B cell (primary cell): ENCODE data around the gene KIF26B. TPM values are rescaled to one million over a fixed set of nuclear protein-coding genes. Genes with fewer than 3 reads are reported as not detected.

Experiments used
- ATAC-seq: fragments of 200-7000 bp; cut with Tn5 transposase; one replicate; pipeline ENCODE4 v1.10.0; 2021; ENCODE audit warnings: low read depth, mild to moderate bottlenecking, moderate number of reproducible peaks, moderate library complexity
- CTCF ChIA-PET: fragments of 350-600 bp; sonication (Branson Sonifier 250); formaldehyde crosslinking; loops from one replicate; lab custom pipeline; 2021; ENCODE audit warnings: antibody characterized with exemption, inconsistent platforms; lab: Charles Lee
- POLR2A ChIA-PET: fragments of 350-600 bp; sonication (Branson Sonifier 250); formaldehyde crosslinking; loops from one replicate; lab custom pipeline; 2021; ENCODE audit warnings: antibody characterized with exemption; lab: Charles Lee
- DNase-seq: peaks from one replicate; pipeline ENCODE4 v3.0.0; 2013
- H2AFZ ChIP-seq: 2 replicates; pipeline ENCODE4 v1.6.1; 2012; ENCODE audit warnings: mild to moderate bottlenecking, low read depth, low read length; ENCODE audit not compliant: insufficient read depth, poor library complexity, severe bottlenecking
- H3K27ac ChIP-seq, 2 donors: 1 replicate in 1 of 2; 2 replicates in 1 of 2; pipeline ENCODE4 v1.5.1; 2012 to 2013; ENCODE audit warnings: low read length in 2 of 2, mild to moderate bottlenecking in 2 of 2, moderate library complexity in 1 of 2
- H3K27me3 ChIP-seq, 4 experiments: fragments of 200-600 bp in 1 of 4; sonication (generic) in 1 of 4; replicated peaks in 1 of 4; 1 replicate in 2 of 4; 2 replicates in 2 of 4; pipeline versions ENCODE4 v1.6.1 to v1.7.0; 2013 to 2016; ENCODE audit warnings: low read length in 3 of 4, mild to moderate bottlenecking in 2 of 4, mixed read lengths in 1 of 4, moderate library complexity in 1 of 4; ENCODE audit not compliant: insufficient read depth in 4 of 4, control insufficient read depth in 3 of 4; ENCODE audit errors: control extremely low read depth in 1 of 4
- H3K36me3 ChIP-seq, 2 experiments: replicated peaks in 1 of 2; 1 replicate in 1 of 2; 2 replicates in 1 of 2; pipeline versions ENCODE4 v1.6.1 to v1.7.1; 2013; ENCODE audit warnings: low read length in 1 of 2; ENCODE audit not compliant: insufficient read depth in 2 of 2, control insufficient read depth in 1 of 2; ENCODE audit errors: control extremely low read depth in 1 of 2, extremely low read depth in 1 of 2
- H3K4me1 ChIP-seq, 2 donors: fragments of 200-600 bp in 1 of 2; sonication (generic) in 1 of 2; 1 replicate in 1 of 2; 2 replicates in 1 of 2; pipeline versions ENCODE4 v1.5.1 to v1.6.1; 2013 to 2017; ENCODE audit warnings: low read length in 2 of 2; ENCODE audit not compliant: control insufficient read depth in 2 of 2, insufficient read depth in 2 of 2
- H3K4me2 ChIP-seq: replicated peaks from 2 replicates; pipeline ENCODE3; 2012; ENCODE audit warnings: mild to moderate bottlenecking, low read depth, low read length; ENCODE audit not compliant: poor library complexity, severe bottlenecking
- H3K4me3 ChIP-seq, 5 experiments: fragments of 200-600 bp in 1 of 5; sonication (generic) in 1 of 5; 1 replicate in 3 of 5; 2 replicates in 2 of 5; pipeline versions ENCODE4 v1.5.1 to v1.7.0; 2011 to 2016; ENCODE audit warnings: low read length in 4 of 5, mild to moderate bottlenecking in 4 of 5, low read depth in 2 of 5, control low read depth in 1 of 5, moderate library complexity in 1 of 5; ENCODE audit not compliant: insufficient read depth in 1 of 5; ENCODE audit errors: control extremely low read depth in 1 of 5, extremely low read depth in 1 of 5
- H3K79me2 ChIP-seq: fragments of 200-600 bp; sonication (generic); one replicate; pipeline ENCODE4 v1.6.0; 2016; ENCODE audit warnings: low read length; ENCODE audit not compliant: control insufficient read depth, insufficient read depth
- H3K9ac ChIP-seq: fragments of 200-600 bp; sonication (generic); 2 replicates; pipeline ENCODE4 v1.6.1; 2017; ENCODE audit warnings: mild to moderate bottlenecking, low read length, moderate library complexity
- H3K9me3 ChIP-seq, 3 donors: one replicate each; pipeline versions ENCODE4 v1.6.1 to v1.7.1; 2013; ENCODE audit warnings: low read length in 2 of 3; ENCODE audit not compliant: control insufficient read depth in 2 of 3, insufficient read depth in 1 of 3; ENCODE audit errors: control extremely low read depth in 1 of 3
- H4K20me1 ChIP-seq: 2 replicates; pipeline ENCODE4 v1.6.0; 2012; ENCODE audit warnings: mild to moderate bottlenecking, low read length; ENCODE audit not compliant: insufficient read depth, control insufficient read depth, poor library complexity, severe bottlenecking
- H3K27ac Mint-ChIP-seq: one replicate; pipeline ENCODE4 v1.8.0; 2021; ENCODE audit warnings: mixed read lengths
- H3K27me3 Mint-ChIP-seq: one replicate; pipeline ENCODE4 v1.8.0; 2021; ENCODE audit warnings: mixed read lengths
- H3K4me1 Mint-ChIP-seq: one replicate; pipeline ENCODE4 v1.8.0; 2021; ENCODE audit warnings: mixed read lengths
- H3K4me3 Mint-ChIP-seq: one replicate; pipeline ENCODE4 v1.8.0; 2021; ENCODE audit warnings: mixed read lengths
- H3K9me3 Mint-ChIP-seq: one replicate; pipeline ENCODE4 v1.8.0; 2022; ENCODE audit warnings: mixed read lengths; ENCODE audit not compliant: insufficient read depth
- CTCF ChIP-seq: fragments of 200-600 bp; IDR thresholded peaks from one replicate; pipeline ENCODE4 v1.8.0; 2022; ENCODE audit warnings: antibody characterized with exemption, mild to moderate bottlenecking
- EZH2 ChIP-seq: IDR thresholded peaks from 2 replicates; pipeline ENCODE4 v1.6.1; 2012; ENCODE audit warnings: borderline replicate concordance, low read depth, mild to moderate bottlenecking, moderate library complexity, low read length; ENCODE audit not compliant: insufficient read depth, poor library complexity, severe bottlenecking
- WGBS: methylation state at CpG from one replicate; pipeline ENCODE4 v1.1.5; 2013; ENCODE audit warnings: missing lambda C conversion rate; ENCODE audit not compliant: insufficient coverage; 5-methylcytosine and 5-hydroxymethylcytosine counted together
- intact Hi-C: fragments of 100-400 bp; cut with micrococcal nuclease; formaldehyde crosslinking; loops from one replicate; pipeline ENCODE4 v1.10.0; 2022
- polyA plus RNA-seq: library from polyadenylated mRNA; depleted of rRNA; stranded (reverse); fragments of >200 nt; gene quantifications from 2 replicates; pipeline ENCODE4 v1.2.3, GENCODE V29; 2012
- total RNA-seq, 2 donors: library from RNA; stranded (reverse); fragments of 120-200 nt in 1 of 2; gene quantifications; 1 replicate in 1 of 2; 2 replicates in 1 of 2; pipeline versions ENCODE4 v1.2.3 to v1.2.4, GENCODE V29; 2013 to 2022

Gene KIF26B
- total and polyA plus RNA-seq, 2 donors (not counting 1 experiment from before 2014, with no cell fraction given): 0.62 TPM; not detected in 1

GRCh38 chr1:245298781-245299180, 144.0 kb downstream of the KIF26B start:
- intact Hi-C loops: no loop called here
- Mint-ChIP-seq H3K27ac (no peak overlapping the region), H3K4me1 (no peaks in the 10 kb centered on the region), H3K4me3 (no peak overlapping the region), H3K27me3 (peaks cover 8% of the 10 kb centered on the region), H3K9me3 (no peaks in the 10 kb centered on the region)
- no peak for DNase-seq
- Histone ChIP-seq H3K27me3 (no peaks in the 10 kb centered on the region), H3K9me3 (no peaks in the 10 kb centered on the region), H4K20me1 (no peaks in the 10 kb centered on the region), H3K9ac (no peak overlapping the region), H2AFZ (no peak overlapping the region), H3K4me2 (no peak overlapping the region), H3K4me3 (no peak overlapping the region), H3K36me3 (no peaks in the 10 kb centered on the region), H3K79me2 (no peaks in the 10 kb centered on the region), H3K4me1 (no peaks in the 10 kb centered on the region), H3K27ac (no peak overlapping the region)
- ATAC-seq: no peak
- 90% methylated on average over 5 of the region's 12 CpGs for WGBS
- TF ChIP-seq EZH2 (no peak), CTCF (no peak)
- ChIA-PET POLR2A (no interaction called here), CTCF (interaction anchor here (0.7 kb wide), 1 partner anchor 12 kb away, joined by 4 read pairs; no protein-coding TSS in a partner anchor)

GRCh38 chr1:245301162-245301580, 146.4 kb downstream of the KIF26B start:
- H3K9me3 ChIP-seq: no peaks in the 10 kb centered on the region
- WGBS: 94% methylated on average over 9 of the region's 10 CpGs
- ChIA-PET CTCF (no interaction called here), POLR2A (no interaction called here)
- Mint-ChIP-seq H3K4me3 (no peak overlapping the region), H3K4me1 (no peaks in the 10 kb centered on the region), H3K27me3 (peaks cover 10% of the 10 kb centered on the region), H3K27ac (no peak overlapping the region), H3K9me3 (peaks cover 3% of the 10 kb centered on the region)
- no peaks in the 10 kb centered on the region for H4K20me1 ChIP-seq
- no peaks in the 10 kb centered on the region for H3K79me2 ChIP-seq
- no peaks in the 10 kb centered on the region for H3K27me3 ChIP-seq
- H3K36me3 ChIP-seq: no peaks in the 10 kb centered on the region
- ATAC-seq: no peak
- intact Hi-C loops: no loop called here
- no peaks in the 10 kb centered on the region for H3K4me1 ChIP-seq
- no peak overlapping the region for H2AFZ ChIP-seq
- DNase-seq: no peak
- TF ChIP-seq EZH2: no peak
- no peak for TF ChIP-seq CTCF
- no peak overlapping the region for H3K4me3 ChIP-seq
- no peak overlapping the region for H3K4me2 ChIP-seq
- no peak overlapping the region for H3K9ac ChIP-seq
- H3K27ac ChIP-seq: no peak overlapping the region
